Endodermal cell (in vitro differentiated cells): Measurements from ENCODE around the gene TMEM198. TPM values are rescaled to one million over a fixed set of nuclear protein-coding genes. Genes with fewer than 3 reads are reported as not detected.

ENCODE experiments used
- DNase-seq: peaks from one replicate; pipeline ENCODE4 v3.0.0-alpha.2; 2017
- H3K27ac ChIP-seq: 2 replicates; pipeline ENCODE4 v1.5.1; 2013; ENCODE audit warnings: mild to moderate bottlenecking, low read depth, low read length, moderate library complexity
- H3K27me3 ChIP-seq: 2 replicates; pipeline ENCODE4 v1.6.1; 2013; ENCODE audit warnings: mild to moderate bottlenecking, low read length, moderate library complexity; ENCODE audit not compliant: insufficient read depth, control insufficient read depth, poor library complexity, severe bottlenecking
- H3K36me3 ChIP-seq: 2 replicates; pipeline ENCODE4 v1.7.0; 2013; ENCODE audit warnings: mild to moderate bottlenecking, low read length, moderate library complexity; ENCODE audit not compliant: control insufficient read depth, insufficient read depth
- H3K4me1 ChIP-seq: one replicate; pipeline ENCODE4 v1.7.0; 2013; ENCODE audit warnings: low read length; ENCODE audit not compliant: control insufficient read depth, insufficient read depth
- H3K4me3 ChIP-seq: 2 replicates; pipeline ENCODE4 v1.5.1; 2013; ENCODE audit warnings: mild to moderate bottlenecking, low read length, moderate library complexity
- H3K9ac ChIP-seq: 2 replicates; pipeline ENCODE4 v1.6.1; 2013; ENCODE audit warnings: mild to moderate bottlenecking, low read length, moderate library complexity; ENCODE audit not compliant: poor library complexity, severe bottlenecking; ENCODE audit errors: extremely low read depth
- H3K9me3 ChIP-seq: 2 replicates; pipeline ENCODE4 v1.6.1; 2013; ENCODE audit warnings: mild to moderate bottlenecking, low read length, moderate library complexity; ENCODE audit not compliant: control insufficient read depth
- H3K27ac Mint-ChIP-seq: 2 replicates; pipeline ENCODE4 v1.8.0; 2020; ENCODE audit warnings: mixed read lengths
- H3K27me3 Mint-ChIP-seq: 2 replicates; pipeline ENCODE4 v1.8.0; 2021; ENCODE audit warnings: mild to moderate bottlenecking, mixed read lengths; ENCODE audit not compliant: insufficient read depth
- H3K36me3 Mint-ChIP-seq: 2 replicates; pipeline ENCODE4 v1.8.0; 2020; ENCODE audit warnings: low read depth, mixed read lengths
- H3K4me1 Mint-ChIP-seq: 2 replicates; pipeline ENCODE4 v1.8.0; 2020; ENCODE audit warnings: mixed read lengths
- H3K4me3 Mint-ChIP-seq: 2 replicates; pipeline ENCODE4 v1.8.0; 2020; ENCODE audit warnings: mild to moderate bottlenecking, moderate library complexity, mixed read lengths
- H3K9me3 Mint-ChIP-seq: 2 replicates; pipeline ENCODE4 v1.8.0; 2020; ENCODE audit warnings: mild to moderate bottlenecking, mixed read lengths
- WGBS, 2 experiments: methylation state at CpG; one replicate each; pipeline versions ENCODE4 v1.1.5 to v1.1.7; 2013; ENCODE audit warnings: missing lambda C conversion rate in 2 of 2, mixed read lengths in 1 of 2; ENCODE audit not compliant: insufficient coverage in 1 of 2, insufficient read length in 1 of 2; 5-methylcytosine and 5-hydroxymethylcytosine counted together
- total RNA-seq, 2 donors: library from RNA; stranded (reverse); fragmentation: NEBNext Ultra II Directional in 1 of 2; extraction: Animal tissue kit (Norgen Biotek cat#: 25700) in 1 of 2; gene quantifications; 2 replicates in 1 of 2; 3 replicates in 1 of 2; pipeline ENCODE4 v1.2.1, GENCODE V29; 2021
- TF ChIP-seq, protein P1 (sequence below): fragments of 200-600 bp; sonication (generic); conservative IDR thresholded peaks from 2 replicates; pipeline ENCODE4 v1.5.0; 2021; ENCODE audit warnings: antibody characterized with exemption, mild to moderate bottlenecking

TMEM198 gene
- total RNA-seq, 2 donors from 2014 or later: 2.6 to 3.9 TPM

GRCh38 chr2:219500135-219500534 is 43.7 kb upstream of the TMEM198 start:
- Mint-ChIP-seq H3K4me3 (peak overlapping the region; percentile 80), H3K4me1 (peaks cover 23% of the 10 kb centered on the region), H3K9me3 (no peaks in the 10 kb centered on the region), H3K36me3 (peaks cover 21% of the 10 kb centered on the region), H3K27ac (no peak overlapping the region), H3K27me3 (peaks cover 34% of the 10 kb centered on the region)
- H3K4me3 ChIP-seq: peak overlapping the region; percentile 98
- peaks cover 31% of the 10 kb centered on the region for H3K27me3 ChIP-seq
- H3K9me3 ChIP-seq: no peaks in the 10 kb centered on the region
- peaks cover 9% of the 10 kb centered on the region for H3K4me1 ChIP-seq
- TF ChIP-seq, protein P1, sequence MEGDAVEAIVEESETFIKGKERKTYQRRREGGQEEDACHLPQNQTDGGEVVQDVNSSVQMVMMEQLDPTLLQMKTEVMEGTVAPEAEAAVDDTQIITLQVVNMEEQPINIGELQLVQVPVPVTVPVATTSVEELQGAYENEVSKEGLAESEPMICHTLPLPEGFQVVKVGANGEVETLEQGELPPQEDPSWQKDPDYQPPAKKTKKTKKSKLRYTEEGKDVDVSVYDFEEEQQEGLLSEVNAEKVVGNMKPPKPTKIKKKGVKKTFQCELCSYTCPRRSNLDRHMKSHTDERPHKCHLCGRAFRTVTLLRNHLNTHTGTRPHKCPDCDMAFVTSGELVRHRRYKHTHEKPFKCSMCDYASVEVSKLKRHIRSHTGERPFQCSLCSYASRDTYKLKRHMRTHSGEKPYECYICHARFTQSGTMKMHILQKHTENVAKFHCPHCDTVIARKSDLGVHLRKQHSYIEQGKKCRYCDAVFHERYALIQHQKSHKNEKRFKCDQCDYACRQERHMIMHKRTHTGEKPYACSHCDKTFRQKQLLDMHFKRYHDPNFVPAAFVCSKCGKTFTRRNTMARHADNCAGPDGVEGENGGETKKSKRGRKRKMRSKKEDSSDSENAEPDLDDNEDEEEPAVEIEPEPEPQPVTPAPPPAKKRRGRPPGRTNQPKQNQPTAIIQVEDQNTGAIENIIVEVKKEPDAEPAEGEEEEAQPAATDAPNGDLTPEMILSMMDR: peak; percentile 68
- peaks cover 4% of the 10 kb centered on the region for H3K36me3 ChIP-seq
- H3K9ac ChIP-seq: no peak overlapping the region
- H3K27ac ChIP-seq: no peak overlapping the region
- no peak for DNase-seq
- WGBS, 2 experiments: 80 to 83% methylated on average over 1 to 2 of the region's 2 CpGs

DNA sequence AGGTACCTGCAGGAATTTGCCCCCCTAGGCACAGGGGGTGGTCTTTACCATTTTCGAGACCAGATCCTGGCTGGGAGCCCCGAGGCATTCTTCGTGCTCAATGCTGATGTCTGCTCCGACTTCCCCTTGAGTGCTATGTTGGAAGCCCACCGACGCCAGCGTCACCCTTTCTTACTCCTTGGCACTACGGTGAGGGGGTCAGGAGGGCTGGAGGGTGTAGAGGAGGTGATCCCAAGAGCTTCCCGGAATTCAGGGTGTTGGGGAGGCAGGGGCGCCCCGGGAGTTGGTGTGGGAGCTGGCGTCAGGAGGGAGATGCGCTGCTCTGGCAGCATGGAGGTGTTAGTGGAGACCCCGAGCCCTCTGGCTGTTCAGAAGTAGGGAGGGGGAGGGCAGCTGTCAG is 42.0 kb upstream of the TMEM198 start:
- no peaks in the 10 kb centered on the region for H3K9me3 Mint-ChIP-seq
- TF ChIP-seq, protein P1: no peak
- Histone ChIP-seq H3K36me3 (peaks cover 10% of the 10 kb centered on the region), H3K4me1 (peaks cover 7% of the 10 kb centered on the region), H3K9me3 (no peaks in the 10 kb centered on the region), H3K27ac (no peak overlapping the region), H3K4me3 (no peak overlapping the region), H3K27me3 (peaks cover 14% of the 10 kb centered on the region), H3K9ac (no peak overlapping the region)
- no peak for DNase-seq
- no peak overlapping the region for H3K4me3 Mint-ChIP-seq
- no peak overlapping the region for H3K27ac Mint-ChIP-seq
- H3K36me3 Mint-ChIP-seq: peaks cover 24% of the 10 kb centered on the region
- peaks cover 17% of the 10 kb centered on the region for H3K27me3 Mint-ChIP-seq
- 94 to 95% methylated on average over 6 to 14 of the region's 14 CpGs for WGBS, 2 experiments
- H3K4me1 Mint-ChIP-seq: peaks cover 23% of the 10 kb centered on the region

DNA sequence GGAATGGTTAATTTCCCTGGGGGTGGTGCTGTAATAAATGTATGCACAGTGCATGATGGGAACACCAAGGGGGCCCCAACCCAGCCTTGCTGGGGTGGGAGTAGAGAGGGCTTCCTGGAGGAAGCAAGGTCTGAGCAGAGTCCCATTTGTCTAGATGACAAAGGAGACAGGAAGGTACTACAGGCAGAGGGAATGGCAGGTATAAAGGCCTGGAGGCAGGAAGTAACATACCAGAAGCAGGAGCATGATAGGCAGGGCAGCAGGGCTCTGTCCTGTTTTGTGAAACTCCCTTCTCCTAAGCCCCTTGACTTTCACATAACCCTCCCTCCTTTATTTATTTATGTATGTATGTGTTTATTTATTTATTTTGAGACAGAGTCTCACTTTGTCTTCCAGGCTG is 41.2 kb upstream of the TMEM198 start:
- H3K4me1 Mint-ChIP-seq: peaks cover 27% of the 10 kb centered on the region
- DNase-seq: no peak
- H3K27me3 Mint-ChIP-seq: peaks cover 9% of the 10 kb centered on the region
- TF ChIP-seq, protein P1: no peak
- H3K9me3 ChIP-seq: no peaks in the 10 kb centered on the region
- H3K4me3 ChIP-seq: no peak overlapping the region
- H3K9ac ChIP-seq: no peak overlapping the region
- peaks cover 10% of the 10 kb centered on the region for H3K36me3 ChIP-seq
- H3K27me3 ChIP-seq: peaks cover 6% of the 10 kb centered on the region
- H3K27ac Mint-ChIP-seq: no peak overlapping the region
- H3K4me3 Mint-ChIP-seq: no peak overlapping the region
- no peak overlapping the region for H3K27ac ChIP-seq
- peaks cover 24% of the 10 kb centered on the region for H3K36me3 Mint-ChIP-seq
- peaks cover 2% of the 10 kb centered on the region for H3K4me1 ChIP-seq
- no peaks in the 10 kb centered on the region for H3K9me3 Mint-ChIP-seq
